ENCODE results near the gene DCUN1D2.

GRCh38 chr13:113460599-113460998 is 29.9 kb downstream of the DCUN1D2 start:
- no peak for TF ChIP-seq CTCF (IDR thresholded peaks at IDR 0.05)
- TF ChIP-seq POLR2A (IDR thresholded peaks at IDR 0.05) = no peak
